ENCODE results near the gene PTPRD.
"Not testable (repeated sequence)": the region's sequence is repeated elsewhere in the genome, so short reads cannot be mapped to it uniquely, and the experiment has no call there.

PTPRD gene

GRCh38 chr9:9016597-9016996 is 1596.2 kb downstream of the PTPRD start:
- no peak for DNase-seq (ENCODE audit: low read depth in 2 of 2)

- DNase-seq (ENCODE audit: low read depth in 2 of 2), result no peak
Measured at GRCh38 chr9:9004810-9005209, 1608.0 kb downstream of the PTPRD start.

- DNase-seq (ENCODE audit: low read depth in 2 of 2), result no peak
Measured at GRCh38 chr9:9002826-9003583, 1609.8 kb downstream of the PTPRD start.

- DNase-seq (ENCODE audit: low read depth in 2 of 2), result no peak
Measured at GRCh38 chr9:8980496-8981013, 1632.2 kb downstream of the PTPRD start.

- no peak for DNase-seq (ENCODE audit: low read depth in 2 of 2)
Measured at GRCh38 chr9:8978334-8978733, 1634.5 kb downstream of the PTPRD start.

GRCh38 chr9:8968350-8968749 is 1644.5 kb downstream of the PTPRD start:
- not testable (repeated sequence) for DNase-seq (ENCODE audit: low read depth in 2 of 2)

- DNase-seq (ENCODE audit: low read depth in 2 of 2), result no peak
Measured at GRCh38 chr9:8963885-8964284, 1648.9 kb downstream of the PTPRD start.

GRCh38 chr9:8962084-8962483 is 1650.7 kb downstream of the PTPRD start:
- DNase-seq (ENCODE audit: low read depth in 2 of 2), result no peak

GRCh38 chr9:8961186-8961851 is 1651.5 kb downstream of the PTPRD start:
- no peak for DNase-seq (ENCODE audit: low read depth in 2 of 2)

GRCh38 chr9:8960254-8960653 is 1652.5 kb downstream of the PTPRD start:
- no peak for DNase-seq (ENCODE audit: low read depth in 2 of 2)

- DNase-seq (ENCODE audit: low read depth in 2 of 2), result no peak
Measured at GRCh38 chr9:8958358-8958757, 1654.4 kb downstream of the PTPRD start.

GRCh38 chr9:8955315-8955714 is 1657.5 kb downstream of the PTPRD start:
- no peak for DNase-seq (ENCODE audit: low read depth in 2 of 2)

GRCh38 chr9:8946461-8946860 is 1666.3 kb downstream of the PTPRD start:
- DNase-seq (ENCODE audit: low read depth in 2 of 2), result no peak

- no peak for DNase-seq (ENCODE audit: low read depth in 2 of 2)
Measured at GRCh38 chr9:8943392-8943791, 1669.4 kb downstream of the PTPRD start.

GRCh38 chr9:8940650-8941049 is 1672.2 kb downstream of the PTPRD start:
- DNase-seq (ENCODE audit: low read depth in 2 of 2), result no peak

- no peak for DNase-seq (ENCODE audit: low read depth in 2 of 2)
Measured at GRCh38 chr9:8926461-8926860, 1686.3 kb downstream of the PTPRD start.

- no peak for DNase-seq (ENCODE audit: low read depth in 2 of 2)
Measured at GRCh38 chr9:8924562-8924961, 1688.2 kb downstream of the PTPRD start.

- not testable (repeated sequence) for DNase-seq (ENCODE audit: low read depth in 2 of 2)
Measured at GRCh38 chr9:8920478-8921183, 1692.2 kb downstream of the PTPRD start.

- no peak for DNase-seq (ENCODE audit: low read depth in 2 of 2)
Measured at GRCh38 chr9:8917956-8918739, 1694.7 kb downstream of the PTPRD start.

GRCh38 chr9:8916771-8917170 is 1696.0 kb downstream of the PTPRD start:
- no peak for DNase-seq (ENCODE audit: low read depth in 2 of 2)

GRCh38 chr9:8907868-8908267 is 1704.9 kb downstream of the PTPRD start:
- DNase-seq (ENCODE audit: low read depth in 2 of 2), result no peak

- no peak for DNase-seq (ENCODE audit: low read depth in 2 of 2)
Measured at GRCh38 chr9:8905731-8906130, 1707.1 kb downstream of the PTPRD start.
